HG02759 (cell line): ENCODE data around the gene ZBTB20.
A peak's percentile ranks its signal among the peaks of the same experiment; 100 is the strongest.
"Not testable (repeated sequence)": the region's sequence is repeated elsewhere in the genome, so short reads cannot be mapped to it uniquely, and the experiment has no call there.

ENCODE experiments used
- ATAC-seq: cut with Tn5 transposase; IDR thresholded peaks from one replicate; pipeline ENCODE4 v1.9.1; 2021; ENCODE audit warnings: mild to moderate bottlenecking, moderate library complexity; ENCODE audit not compliant: unreplicated experiment

ZBTB20 gene

DNA sequence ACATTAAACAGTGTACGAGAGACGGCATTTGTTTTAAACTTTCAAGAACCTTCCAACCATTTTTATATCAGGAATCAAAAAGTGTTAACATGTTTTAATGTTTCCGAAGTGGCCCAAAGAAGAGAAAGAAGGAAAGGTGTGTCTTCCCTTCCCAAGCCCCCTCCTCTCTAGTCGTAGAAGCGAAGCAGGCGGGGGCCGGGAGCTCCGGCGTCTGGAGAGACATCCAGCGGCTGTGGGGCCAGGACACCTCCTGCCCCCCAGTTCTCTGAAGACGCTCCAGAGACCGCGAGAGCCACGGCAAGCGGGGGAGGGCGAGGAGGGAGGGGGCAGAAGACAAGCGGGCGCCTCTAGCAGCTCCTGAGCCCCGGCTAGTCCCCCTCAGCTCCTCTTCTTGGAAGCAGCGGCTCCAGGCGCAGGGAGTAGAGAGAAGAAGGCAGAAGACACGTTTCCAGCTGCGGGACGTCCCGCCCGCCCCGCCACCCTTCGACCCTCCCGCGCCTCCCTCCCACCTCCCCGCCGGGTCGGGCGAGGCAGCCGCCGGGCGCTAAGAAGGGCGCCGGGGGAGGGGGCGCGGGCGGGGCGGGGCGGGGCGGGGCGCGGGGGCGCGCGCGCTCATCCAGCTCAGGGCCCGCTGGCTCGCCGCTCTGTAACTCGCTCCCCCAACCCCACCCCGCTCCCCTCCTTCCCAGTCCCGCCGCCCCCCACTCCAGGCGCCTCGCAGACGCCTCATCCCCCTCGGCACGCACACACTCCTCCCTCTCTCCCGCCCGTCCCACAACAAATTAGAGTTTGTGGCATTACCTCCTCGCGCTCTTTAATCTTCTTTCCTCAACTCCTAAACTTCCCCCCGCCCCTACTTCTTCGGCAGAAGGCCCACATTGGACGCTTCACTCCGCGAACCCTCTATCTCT is at the start of gene ZBTB20:
Gene ZBTB20, minus strand, starts transcription at position 871 of the 911 bp plus-strand sequence.
- ATAC-seq: peak; percentile 36

DNA sequence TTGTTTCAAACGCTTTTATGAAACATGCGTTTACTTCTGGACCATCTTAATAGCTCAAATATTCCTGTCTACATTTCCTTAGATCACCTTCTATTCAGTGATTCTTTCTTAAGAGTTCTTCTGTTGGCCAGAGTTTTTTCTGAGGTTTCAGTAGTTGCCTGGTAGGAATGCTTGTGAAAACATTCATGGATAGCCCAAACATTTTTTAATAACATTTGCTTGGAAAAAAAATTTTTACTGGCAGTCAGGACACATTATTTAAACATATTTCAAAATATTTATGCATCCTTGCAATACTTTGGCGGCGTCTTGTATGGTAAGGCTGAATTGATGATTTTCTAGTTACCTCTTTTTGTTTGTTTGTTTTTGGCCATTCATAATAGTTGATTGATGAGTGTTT is 47.4 kb upstream of the ZBTB20 start:
- no peak for ATAC-seq

DNA sequence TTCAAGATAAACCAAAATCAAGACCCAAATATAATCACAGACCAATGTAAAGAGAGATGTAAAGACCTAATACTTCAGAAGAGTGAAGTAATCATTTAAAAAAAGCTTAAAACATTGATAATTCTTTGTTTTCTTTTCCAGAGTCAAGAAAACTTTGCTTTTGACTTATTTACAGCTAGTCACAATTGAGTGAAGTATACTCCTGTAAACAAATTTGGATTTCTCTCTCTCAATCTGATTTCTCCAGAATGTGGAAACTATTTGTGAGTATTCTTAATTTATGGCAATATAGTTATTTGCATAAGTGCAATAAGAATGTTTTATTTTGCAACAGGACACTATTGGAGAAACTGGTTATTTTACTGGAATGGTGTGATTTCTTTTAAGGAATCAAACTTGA is 43.7 kb upstream of the ZBTB20 start:
- ATAC-seq: no peak

DNA sequence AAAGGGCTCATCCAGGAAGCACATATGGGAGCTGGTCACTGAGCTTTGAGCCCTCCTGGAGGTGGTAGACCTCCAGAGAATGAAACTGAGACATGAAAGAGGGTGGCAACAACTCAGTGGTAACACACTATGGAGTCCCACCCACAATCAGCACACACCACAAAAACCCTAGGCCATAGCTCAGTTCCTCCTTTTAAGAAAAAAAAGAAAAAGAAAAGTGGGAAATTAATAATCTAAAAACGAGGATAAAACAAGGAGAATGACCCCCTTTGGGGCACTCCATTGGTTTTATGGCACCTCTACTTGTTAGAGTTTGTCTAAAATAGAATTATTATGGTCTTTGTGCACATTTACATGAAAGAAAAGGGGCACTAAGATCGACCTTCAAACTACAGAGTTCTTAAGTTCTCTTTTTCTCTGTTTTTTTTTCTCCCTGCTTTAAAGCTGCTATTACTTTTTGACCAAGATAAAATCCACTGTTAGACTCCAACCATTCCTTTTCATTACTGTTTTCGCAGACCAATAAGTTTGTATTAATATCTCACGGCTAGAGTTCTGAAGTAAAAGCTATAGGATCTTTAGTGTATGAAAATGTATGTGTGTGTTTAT is 40.2 kb upstream of the ZBTB20 start:
- ATAC-seq: peak; percentile 100

DNA sequence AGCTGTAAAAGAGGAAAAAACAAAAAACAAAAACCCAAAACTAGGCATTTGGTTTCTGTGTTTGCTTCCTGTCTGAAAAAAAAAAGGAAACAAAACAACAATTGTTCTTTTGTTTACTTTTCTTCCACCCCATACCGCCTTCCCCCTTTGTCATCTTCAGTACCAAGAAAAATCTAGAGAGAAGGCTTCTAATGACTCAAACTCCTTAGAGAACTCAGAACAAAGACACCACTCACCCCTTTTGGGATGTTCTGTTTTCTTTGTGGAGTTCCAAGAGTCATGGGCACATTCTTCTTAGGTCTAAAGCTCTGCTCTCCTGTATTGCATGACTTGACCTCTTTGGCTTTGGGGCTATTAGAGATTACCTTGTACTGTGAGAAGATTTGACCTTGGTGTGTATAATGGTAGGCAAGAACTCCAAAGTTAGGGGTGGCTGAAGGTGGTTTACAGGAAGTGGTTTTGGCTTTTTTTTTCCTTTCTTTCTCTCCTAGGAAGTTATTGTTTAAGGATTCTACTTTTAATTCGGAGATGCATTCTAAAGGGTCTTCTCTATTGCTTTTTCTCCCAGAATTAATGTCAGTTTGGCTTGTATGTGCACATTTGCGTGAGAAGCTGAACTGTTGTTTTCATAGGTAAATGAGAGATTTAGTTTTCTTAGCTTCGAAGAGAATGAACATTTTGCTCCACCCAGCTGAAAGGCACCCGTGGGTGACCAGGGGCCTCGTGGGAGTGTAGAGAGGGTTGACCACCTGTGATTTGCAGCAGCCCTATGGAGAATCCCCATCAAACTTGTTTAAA is 39.5 kb upstream of the ZBTB20 start:
- peak; percentile 58 for ATAC-seq

DNA sequence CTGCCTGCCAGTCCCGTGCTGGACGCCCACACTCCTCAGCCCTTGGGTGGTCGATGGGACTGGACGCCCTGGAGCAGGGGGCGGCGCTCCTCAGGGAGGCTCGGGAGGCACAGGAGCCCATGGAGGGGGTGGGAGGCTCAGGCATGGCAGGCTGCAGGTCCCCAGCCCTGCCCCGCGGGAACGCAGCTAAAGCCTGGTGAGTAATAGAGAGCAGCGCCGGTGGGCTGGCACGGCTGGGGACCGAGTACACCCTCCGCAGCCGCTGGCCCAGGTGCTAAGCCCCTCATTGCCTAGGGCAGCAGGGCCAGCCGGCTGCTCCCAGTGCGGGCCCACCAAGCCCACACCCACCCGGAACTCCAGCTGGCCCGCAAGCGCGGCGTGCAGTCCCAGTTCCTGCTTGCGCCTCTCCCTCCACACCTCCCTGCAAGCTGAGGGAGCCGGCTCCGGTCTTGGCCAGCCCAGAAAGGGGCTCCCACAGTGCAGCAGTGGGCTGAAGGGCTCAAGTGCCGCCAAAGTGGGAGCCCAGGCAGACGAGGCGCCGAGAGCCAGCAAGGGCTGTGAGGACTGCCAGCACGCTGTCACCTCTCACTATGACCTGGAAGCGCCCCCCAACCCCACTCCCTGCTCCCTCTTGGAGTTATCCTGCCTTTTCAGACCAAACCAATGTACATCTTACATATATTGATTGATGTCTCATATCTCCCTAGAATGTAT is 37.9 kb upstream of the ZBTB20 start:
- ATAC-seq: not testable (repeated sequence)

DNA sequence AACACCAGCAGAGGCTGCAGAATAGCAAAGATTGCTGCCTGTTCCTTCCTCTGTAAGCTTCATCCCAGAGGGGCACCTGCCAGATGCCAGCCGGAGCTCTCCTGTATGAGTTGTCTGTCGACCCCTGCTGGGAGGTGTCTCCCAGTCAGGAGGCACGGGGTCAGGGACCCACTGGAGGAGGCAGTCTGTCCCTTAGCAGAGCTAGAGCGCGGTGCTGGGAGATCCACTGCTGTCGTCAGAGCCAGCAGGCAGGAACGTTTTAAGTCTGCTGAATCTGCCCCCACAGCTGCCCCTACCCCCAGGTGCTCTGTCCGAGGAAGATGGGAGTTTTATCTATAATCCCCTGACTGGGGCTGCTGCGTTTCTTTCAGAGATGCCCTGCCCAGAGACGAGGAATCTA is 31.8 kb upstream of the ZBTB20 start:
- ATAC-seq: not testable (repeated sequence)

DNA sequence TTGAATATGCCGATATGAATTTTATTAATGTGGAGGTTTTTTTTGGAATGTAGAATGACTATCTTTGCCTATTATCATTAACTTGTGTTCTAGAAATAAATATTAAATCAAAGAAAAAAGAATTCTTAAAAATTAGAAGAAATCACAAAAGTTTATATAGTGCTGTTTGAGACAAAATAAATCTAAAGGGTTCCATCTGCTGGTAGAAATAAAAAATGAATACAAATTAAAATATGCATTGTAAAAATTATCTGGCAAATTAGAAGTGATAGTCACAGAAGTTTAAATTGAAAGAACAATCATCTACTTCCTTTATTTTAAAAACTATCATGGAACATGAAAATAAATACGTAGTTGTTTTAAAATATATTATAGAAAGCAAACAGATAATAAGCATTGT is 22.7 kb upstream of the ZBTB20 start:
- no peak for ATAC-seq

DNA sequence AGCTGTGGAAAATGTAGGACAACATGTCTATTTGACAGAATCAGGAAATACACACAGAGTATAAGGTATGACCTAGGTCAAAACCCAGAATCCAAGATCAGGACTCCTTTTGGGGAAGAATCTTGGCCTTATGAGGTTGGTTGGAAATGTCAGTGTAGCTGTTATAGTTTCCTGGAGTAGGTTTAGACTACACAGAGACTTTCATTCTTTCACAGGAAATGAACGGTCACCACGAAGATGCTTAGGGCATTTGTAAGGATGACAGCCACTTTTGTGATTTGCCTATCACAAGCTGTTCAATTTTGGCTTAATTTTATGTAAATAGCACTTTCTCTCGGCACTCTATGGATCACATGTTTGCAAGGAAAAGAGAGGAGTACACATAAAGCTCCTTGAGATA is 18.6 kb upstream of the ZBTB20 start:
- no peak for ATAC-seq

DNA sequence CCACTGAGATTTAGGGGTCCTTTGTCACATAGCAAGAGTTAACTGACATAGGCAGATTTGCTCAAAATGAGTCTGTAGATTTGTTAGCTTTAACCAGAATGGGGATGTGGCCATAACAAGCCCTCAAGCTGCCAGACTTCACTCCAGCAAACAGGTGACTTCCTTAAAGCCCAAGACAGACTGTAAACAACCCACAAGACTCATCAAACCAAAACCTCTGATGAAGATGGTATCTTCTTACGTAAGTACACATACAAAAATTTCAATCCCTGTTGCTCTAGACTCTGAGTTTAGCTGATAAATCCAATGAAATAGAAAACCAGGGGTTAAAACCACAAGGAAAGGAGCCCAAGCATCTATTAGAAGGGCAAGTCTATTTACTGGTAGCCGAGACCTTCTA is 18.2 kb upstream of the ZBTB20 start:
- no peak for ATAC-seq

DNA sequence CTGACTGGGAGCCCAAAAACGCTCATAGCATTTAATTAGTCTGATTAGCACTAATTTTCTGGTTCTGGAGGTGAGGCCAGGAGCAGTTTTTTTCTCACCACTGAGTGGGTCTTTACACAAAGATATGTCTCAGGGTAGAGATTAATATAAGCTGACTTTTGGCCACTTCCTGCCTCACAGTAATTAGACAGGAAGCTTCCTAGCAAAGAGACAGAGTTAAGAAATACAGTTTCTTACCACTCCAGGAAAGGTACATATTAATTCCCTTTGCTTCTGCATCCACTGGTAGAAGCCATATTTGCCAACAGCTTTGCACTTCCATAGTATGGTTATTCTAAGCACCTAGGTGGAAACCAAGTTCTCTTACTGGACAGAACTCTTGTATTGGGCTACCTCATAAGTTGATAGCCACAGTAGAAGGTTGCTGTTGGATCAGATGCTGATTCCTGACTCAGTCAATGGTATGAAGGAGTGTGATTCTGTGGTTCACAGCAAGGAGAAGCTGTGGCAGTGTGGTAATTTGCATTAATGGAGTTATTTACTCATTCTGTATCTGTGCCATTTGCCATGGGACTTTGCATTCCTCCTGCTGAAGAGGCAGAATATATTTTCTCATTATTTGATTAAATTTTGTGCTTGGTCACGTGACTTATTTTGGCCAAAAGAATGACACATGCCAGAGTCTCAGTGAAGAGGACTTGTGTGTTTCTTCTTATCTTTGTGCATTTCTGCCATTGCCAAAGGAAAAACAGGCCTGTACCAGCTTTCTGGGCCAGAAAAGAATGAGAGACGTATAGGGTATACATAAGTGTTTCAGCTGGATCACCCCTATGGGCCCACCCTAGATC is 17.5 kb upstream of the ZBTB20 start:
- no peak for ATAC-seq

DNA sequence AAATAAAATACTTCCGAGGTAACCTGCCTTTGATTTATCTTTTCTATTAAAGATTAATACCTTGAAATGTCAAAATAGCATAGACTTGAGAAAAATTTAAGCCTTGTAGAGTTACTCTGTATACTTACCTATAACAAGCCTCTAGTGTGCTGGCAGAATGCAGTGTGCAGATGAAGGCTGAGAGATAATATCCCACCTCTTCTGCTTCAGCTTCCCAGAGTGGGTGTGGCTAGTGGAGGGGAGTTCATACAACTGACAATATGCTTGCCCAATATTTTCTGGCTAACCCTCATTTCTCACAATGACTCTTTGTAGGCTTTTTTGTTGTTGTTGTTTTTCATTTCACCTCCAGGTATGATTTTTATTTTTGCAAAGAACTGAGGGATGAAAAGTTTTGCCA is 15.7 kb upstream of the ZBTB20 start:
- ATAC-seq: no peak

DNA sequence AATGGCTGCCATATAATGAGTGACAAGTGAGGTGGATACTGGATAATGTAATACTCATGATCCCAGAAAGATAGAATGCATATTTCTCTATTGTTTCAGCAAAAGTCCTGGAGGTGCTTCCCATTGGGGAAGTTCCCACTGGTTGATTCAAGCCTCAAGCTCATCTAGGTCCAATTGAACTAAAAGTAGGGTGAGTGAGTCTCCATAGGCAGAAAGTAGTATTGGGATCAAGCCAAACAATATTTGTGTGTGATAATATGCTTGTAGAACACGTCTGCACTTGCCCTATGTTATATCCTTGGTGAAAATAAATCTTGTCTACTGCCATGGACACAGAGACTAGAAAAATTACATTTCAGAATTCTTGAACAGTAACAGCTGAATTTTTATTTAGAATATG is 14.8 kb upstream of the ZBTB20 start:
- no peak for ATAC-seq

DNA sequence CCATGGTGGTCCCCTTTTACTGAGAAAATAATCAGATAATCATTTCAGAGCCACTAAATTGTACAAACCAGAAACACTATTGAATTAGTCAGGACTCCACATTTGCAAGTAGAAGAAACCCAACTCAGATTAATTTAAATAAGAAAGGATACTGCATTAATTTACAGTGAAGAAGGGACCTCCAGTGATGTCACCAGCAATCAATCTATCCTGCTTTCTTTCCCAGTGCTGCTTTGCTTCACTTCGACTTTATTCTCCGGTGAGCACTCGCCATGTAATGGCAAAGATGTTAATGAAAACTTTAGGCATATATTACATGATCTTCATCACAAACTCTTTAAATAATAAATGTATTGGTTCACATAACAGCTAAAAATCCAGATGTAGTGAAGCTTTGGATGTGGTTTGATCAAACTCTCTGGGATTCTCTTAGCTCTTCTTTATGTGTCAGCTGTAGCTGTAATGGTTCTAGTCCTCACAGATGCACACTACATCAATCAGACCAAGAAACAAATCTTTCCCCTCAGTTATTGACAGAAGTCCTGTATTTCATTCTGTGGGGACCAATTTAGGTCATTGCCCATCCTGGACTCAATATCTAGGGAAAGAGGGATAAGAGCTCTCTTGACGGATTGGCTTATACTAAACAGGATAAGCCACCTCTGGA is 14.2 kb upstream of the ZBTB20 start:
- ATAC-seq: no peak

DNA sequence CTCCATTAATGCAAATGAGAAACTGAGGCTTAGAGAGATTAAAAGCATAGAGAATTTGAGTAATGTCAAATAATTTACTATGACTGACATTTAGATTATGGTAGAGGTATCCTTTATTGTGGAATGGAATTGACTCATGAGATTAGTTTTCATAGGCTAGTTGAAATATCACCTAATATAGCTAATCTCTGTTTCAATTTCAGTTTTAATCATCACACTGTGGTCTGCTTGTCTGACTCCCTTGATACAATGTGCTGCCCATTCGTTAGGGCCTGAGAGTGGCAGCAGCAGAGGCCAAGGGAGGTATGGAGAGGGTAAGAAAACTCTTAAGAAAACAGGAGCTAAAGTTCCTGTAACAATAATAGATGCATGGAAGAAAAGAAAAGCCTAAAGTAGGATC is 13.2 kb upstream of the ZBTB20 start:
- peak; percentile 99 for ATAC-seq

DNA sequence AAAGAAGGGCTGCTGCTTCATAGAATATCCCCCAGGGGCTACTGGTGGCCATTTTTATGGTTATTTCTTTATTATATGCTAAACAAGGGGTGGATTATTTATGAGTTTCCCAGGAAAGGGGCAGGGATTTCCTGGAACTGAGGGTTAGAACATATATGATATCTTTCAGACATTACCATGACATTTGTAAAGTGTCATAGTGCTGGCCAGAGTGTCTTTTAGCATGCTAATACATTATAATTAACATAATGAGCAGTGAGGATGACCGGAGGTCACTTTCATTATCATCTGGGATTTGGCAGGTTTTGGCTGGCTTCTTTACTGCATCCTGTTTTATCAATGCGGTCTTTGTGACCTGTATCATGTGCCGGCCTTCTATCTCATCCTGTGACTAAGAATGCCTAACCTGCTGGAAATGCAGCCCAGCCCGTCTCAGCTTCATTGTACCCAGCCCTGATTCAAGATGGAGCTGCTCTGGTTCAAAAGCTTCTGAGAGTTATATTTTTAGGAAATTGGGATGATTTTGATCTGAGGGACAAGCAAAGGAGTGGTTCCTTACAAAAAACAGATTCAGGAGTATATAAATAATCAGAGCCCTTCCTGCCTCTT is 9.1 kb upstream of the ZBTB20 start:
- ATAC-seq: no peak

DNA sequence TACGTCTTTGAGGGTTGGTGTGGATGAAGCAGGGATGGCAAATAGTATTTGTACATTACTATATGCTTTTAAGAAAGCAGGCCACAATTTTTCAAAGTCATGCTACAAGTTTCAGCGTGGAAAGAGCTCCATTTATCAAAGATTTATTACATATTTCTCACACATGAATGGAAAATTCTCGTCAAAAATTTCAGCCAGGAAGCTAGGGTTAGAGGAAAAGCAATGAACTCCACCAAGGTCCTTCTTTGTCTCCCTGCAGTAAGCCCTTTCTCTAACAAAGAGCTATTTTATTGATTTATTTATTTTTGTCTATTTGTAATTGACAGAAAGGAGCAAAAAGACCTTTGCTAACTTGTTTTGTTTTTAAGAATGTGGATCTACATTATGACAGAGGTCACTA is 7.5 kb upstream of the ZBTB20 start:
- no peak for ATAC-seq

DNA sequence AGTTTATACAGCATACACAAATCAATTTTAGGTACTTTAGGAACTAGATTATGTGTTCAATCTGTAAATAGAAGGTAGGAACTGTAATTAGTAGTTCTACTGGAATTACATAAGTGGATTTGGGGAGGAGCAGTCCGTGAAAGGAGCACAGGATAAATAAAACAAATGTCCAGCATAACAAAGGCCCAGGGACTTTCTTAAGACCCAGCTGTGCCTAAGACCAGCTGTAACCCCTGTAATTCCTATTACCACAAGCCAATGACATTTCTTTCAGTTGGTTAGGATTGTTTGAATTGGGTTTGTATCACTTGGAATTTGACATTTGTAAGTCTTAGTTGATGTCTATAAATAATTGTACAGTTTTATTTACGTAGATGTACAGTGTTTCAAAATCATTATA is 4.8 kb upstream of the ZBTB20 start:
- ATAC-seq: no peak

DNA sequence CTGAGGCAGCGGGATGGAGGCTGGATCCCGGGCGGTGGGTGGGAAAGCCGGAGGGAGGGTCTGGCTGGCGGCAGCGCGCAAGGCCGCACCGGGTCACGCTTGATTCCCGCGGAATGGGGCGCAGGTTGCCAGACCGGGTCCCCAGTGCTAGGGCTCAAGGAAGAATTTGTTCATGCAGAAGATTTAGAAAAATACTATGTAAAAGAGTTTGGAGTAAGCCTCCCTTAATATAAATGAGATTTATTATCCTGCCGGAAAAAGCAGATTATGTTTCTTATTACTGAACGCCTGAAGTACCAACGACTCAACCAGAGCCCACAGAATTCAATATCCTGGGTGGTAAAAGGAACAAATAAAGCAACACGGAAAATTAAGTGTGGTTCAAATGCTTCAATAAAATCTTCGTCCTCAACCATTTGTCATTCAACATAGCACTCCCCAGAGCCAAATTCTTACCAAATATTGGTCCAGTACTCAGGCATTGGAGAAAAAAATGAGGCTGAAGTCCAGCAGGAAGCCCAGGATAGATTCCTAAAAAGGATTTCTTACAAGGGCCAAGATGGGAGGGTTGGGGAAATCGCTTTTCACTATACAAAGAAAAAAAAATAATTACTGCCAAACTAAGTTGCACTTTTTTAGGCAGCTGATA is 1.2 kb upstream of the ZBTB20 start:
- ATAC-seq: peak; percentile 5
